ENCODE results near the gene TASP1. TPM values are rescaled to one million over a fixed set of nuclear protein-coding genes. Genes with fewer than 3 reads are reported as not detected.

TASP1 gene
- total RNA-seq, 1 experiment from 2014 or later: 27.4 TPM

DNA sequence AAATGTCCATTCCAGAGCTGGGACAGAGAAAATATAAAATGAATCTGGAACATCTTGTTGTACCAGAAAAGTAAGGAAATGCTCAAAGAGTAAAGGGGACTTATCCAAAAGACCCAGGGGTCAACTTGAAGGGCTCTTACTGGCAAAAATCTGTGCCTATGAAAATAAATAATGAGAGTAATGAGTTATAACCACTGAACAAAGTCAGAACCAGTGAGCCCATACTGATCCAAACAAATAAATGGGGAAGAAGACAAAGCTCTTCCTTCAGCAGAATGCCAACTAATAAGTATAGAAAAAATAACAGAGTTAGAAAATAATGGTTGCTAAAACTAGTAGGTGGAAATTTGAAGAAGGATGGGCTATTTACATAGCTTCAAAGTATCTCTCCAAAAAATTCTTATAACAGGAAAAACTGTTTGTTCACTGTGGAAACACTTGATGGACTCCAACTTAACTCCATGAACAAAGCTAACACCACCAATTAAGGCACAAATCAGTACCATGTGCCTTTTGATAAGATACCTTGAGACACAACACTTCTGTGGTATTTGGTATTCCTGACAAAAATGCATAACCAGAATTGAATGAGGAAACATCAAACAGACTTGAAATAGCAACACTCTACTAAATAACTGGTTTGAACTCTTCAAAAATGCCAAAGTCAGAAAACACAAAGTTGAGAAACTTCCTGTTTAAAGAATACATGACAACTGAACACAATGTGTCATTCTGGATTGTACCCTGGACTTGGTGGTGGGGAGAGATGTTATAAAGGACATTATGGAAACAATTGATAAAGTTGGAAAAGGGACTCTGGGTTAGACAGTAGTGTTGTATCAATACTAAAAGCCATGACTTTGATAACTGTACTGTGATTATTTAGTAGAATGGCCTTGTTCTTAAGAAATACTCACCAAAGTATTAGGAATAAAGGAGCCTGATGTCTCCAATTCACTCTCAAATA lies 220.2 kb downstream of the TASP1 start:
- Histone ChIP-seq H3K36me3 (ENCODE audit: control insufficient read depth, insufficient read depth, low read length) (no peaks in the 10 kb centered on the region), H3K4me1 (peaks cover 33% of the 10 kb centered on the region), H3K27me3 (replicated peaks; ENCODE audit: control insufficient read depth, insufficient read depth, low read length) (no peaks in the 10 kb centered on the region), H3K4me3 (ENCODE audit: low read depth, low read length) (no peak overlapping the region), H3K9me3 (no peaks in the 10 kb centered on the region)
- Mint-ChIP-seq H3K4me3 (ENCODE audit: unreplicated experiment) (no peak overlapping the region), H3K36me3 (ENCODE audit: insufficient read depth, unreplicated experiment) (peaks cover 7% of the 10 kb centered on the region), H3K4me1 (ENCODE audit: low read depth, unreplicated experiment) (peaks cover 30% of the 10 kb centered on the region), H3K27ac (ENCODE audit: unreplicated experiment) (no peak overlapping the region), H3K9me3 (ENCODE audit: unreplicated experiment) (no peaks in the 10 kb centered on the region), H3K27me3 (ENCODE audit: insufficient read depth, unreplicated experiment) (no peaks in the 10 kb centered on the region)
- intact Hi-C loops (cut with micrococcal nuclease; ENCODE audit: unreplicated experiment): no loop called here
- TF ChIP-seq, protein P1, sequence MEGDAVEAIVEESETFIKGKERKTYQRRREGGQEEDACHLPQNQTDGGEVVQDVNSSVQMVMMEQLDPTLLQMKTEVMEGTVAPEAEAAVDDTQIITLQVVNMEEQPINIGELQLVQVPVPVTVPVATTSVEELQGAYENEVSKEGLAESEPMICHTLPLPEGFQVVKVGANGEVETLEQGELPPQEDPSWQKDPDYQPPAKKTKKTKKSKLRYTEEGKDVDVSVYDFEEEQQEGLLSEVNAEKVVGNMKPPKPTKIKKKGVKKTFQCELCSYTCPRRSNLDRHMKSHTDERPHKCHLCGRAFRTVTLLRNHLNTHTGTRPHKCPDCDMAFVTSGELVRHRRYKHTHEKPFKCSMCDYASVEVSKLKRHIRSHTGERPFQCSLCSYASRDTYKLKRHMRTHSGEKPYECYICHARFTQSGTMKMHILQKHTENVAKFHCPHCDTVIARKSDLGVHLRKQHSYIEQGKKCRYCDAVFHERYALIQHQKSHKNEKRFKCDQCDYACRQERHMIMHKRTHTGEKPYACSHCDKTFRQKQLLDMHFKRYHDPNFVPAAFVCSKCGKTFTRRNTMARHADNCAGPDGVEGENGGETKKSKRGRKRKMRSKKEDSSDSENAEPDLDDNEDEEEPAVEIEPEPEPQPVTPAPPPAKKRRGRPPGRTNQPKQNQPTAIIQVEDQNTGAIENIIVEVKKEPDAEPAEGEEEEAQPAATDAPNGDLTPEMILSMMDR (IDR thresholded peaks at IDR 0.05; ENCODE audit: insufficient read depth in 1 of 2, low read depth in 1 of 2, low read length in 1 of 2, severe bottlenecking in 1 of 2, unreplicated experiment in 1 of 2): no peak
- DNase-seq: no peak
- BruUV-seq (replicated peaks): no TSS peak
- ChIA-PET CTCF (no interaction called here), POLR2A (no interaction called here)

DNA sequence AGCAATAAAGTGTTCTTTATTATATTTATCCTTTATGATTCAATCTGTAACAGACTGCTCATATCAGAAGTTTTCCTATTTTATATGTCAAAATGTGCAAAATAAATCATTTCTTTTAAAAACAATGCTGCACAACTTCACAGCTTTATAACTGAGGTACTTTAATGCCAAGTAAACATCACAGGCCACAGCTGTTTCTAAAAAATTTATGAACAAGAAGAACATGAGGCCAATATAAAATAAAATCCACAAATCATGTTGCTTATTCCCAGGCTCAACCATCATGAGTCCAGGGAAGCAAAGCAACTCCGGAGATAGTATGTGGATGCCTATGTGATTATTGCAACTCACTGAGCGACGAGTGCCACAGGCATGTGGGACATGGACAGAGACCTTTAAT lies 222.2 kb downstream of the TASP1 start:
- TF ChIP-seq, protein P1 (IDR thresholded peaks at IDR 0.05; ENCODE audit: insufficient read depth in 1 of 2, low read depth in 1 of 2, low read length in 1 of 2, severe bottlenecking in 1 of 2, unreplicated experiment in 1 of 2): no peak
- no peaks in the 10 kb centered on the region for H3K9me3 ChIP-seq
- no peaks in the 10 kb centered on the region for H3K36me3 ChIP-seq (ENCODE audit: control insufficient read depth, insufficient read depth, low read length)
- no peaks in the 10 kb centered on the region for H3K9me3 Mint-ChIP-seq (ENCODE audit: unreplicated experiment)
- intact Hi-C loops (cut with micrococcal nuclease; ENCODE audit: unreplicated experiment): no loop called here
- no peak for DNase-seq
- POLR2A ChIA-PET: no interaction called here
- CTCF ChIA-PET: no interaction called here
- no peaks in the 10 kb centered on the region for H3K27me3 ChIP-seq (replicated peaks; ENCODE audit: control insufficient read depth, insufficient read depth, low read length)
- peaks cover 7% of the 10 kb centered on the region for H3K36me3 Mint-ChIP-seq (ENCODE audit: insufficient read depth, unreplicated experiment)
- no peak overlapping the region for H3K4me3 Mint-ChIP-seq (ENCODE audit: unreplicated experiment)
- no peaks in the 10 kb centered on the region for H3K27me3 Mint-ChIP-seq (ENCODE audit: insufficient read depth, unreplicated experiment)
- no peak overlapping the region for H3K4me3 ChIP-seq (ENCODE audit: low read depth, low read length)
- no peak overlapping the region for H3K27ac Mint-ChIP-seq (ENCODE audit: unreplicated experiment)
- BruUV-seq (replicated peaks): no TSS peak
- peaks cover 30% of the 10 kb centered on the region for H3K4me1 ChIP-seq
- peaks cover 25% of the 10 kb centered on the region for H3K4me1 Mint-ChIP-seq (ENCODE audit: low read depth, unreplicated experiment)

DNA sequence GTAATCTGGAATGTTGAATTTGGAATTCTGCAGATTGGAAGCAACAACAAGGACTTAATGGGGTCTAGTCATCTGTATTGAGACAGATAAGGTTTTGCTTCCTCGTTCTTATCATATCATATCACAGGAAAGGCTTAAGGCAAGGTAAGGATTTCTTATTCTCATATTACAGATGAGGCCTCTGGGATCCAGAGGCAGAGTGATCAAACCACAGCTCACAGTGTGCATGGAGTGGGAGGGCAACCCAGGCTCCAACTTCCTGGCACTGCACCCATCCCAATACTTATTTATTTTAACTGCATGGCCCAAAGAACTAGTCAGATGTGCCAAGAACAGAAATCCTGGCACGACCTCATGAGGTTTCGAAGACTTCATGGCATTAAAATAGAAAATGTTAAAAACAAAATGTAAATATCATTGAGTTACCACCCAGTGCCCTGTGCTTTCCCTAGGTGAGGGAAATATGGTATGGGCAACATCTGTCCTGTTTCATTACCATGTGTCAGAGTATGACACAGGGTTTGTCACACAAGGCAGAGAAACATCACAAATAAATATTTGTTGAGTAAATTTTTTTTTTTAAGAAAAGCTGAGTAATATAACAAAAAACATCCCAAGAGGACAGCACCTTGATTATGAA lies 225.8 kb downstream of the TASP1 start:
- ChIA-PET POLR2A (no interaction called here), CTCF (no interaction called here)
- no peak overlapping the region for H3K27ac Mint-ChIP-seq (ENCODE audit: unreplicated experiment)
- TF ChIP-seq, protein P1 (IDR thresholded peaks at IDR 0.05; ENCODE audit: insufficient read depth in 1 of 2, low read depth in 1 of 2, low read length in 1 of 2, severe bottlenecking in 1 of 2, unreplicated experiment in 1 of 2): no peak
- DNase-seq: no peak
- no TSS peak for BruUV-seq (replicated peaks)
- no peaks in the 10 kb centered on the region; the same call in none of the 2 replicates for H3K4me1 ChIP-seq
- H3K27me3 Mint-ChIP-seq (ENCODE audit: insufficient read depth, unreplicated experiment): no peaks in the 10 kb centered on the region
- H3K36me3 Mint-ChIP-seq (ENCODE audit: insufficient read depth, unreplicated experiment): no peaks in the 10 kb centered on the region
- no peaks in the 10 kb centered on the region for H3K9me3 ChIP-seq
- H3K36me3 ChIP-seq (ENCODE audit: control insufficient read depth, insufficient read depth, low read length): no peaks in the 10 kb centered on the region
- H3K9me3 Mint-ChIP-seq (ENCODE audit: unreplicated experiment): no peaks in the 10 kb centered on the region
- no peak overlapping the region for H3K4me3 ChIP-seq (ENCODE audit: low read depth, low read length)
- peaks cover 5% of the 10 kb centered on the region for H3K4me1 Mint-ChIP-seq (ENCODE audit: low read depth, unreplicated experiment)
- intact Hi-C loops (cut with micrococcal nuclease; ENCODE audit: unreplicated experiment): no loop called here
- no peak overlapping the region for H3K4me3 Mint-ChIP-seq (ENCODE audit: unreplicated experiment)
- no peaks in the 10 kb centered on the region for H3K27me3 ChIP-seq (replicated peaks; ENCODE audit: control insufficient read depth, insufficient read depth, low read length)

Measured in Caco-2 (cell line).